ENCODE data around the gene POLR3A. TPM values are rescaled to one million over a fixed set of nuclear protein-coding genes. Genes with fewer than 3 reads are reported as not detected.

The POLR3A gene
- polyA plus RNA-seq, 1 donor (not counting 4 experiments of a cell fraction or from before 2014, with no cell fraction given) = 15.5 TPM

DNA sequence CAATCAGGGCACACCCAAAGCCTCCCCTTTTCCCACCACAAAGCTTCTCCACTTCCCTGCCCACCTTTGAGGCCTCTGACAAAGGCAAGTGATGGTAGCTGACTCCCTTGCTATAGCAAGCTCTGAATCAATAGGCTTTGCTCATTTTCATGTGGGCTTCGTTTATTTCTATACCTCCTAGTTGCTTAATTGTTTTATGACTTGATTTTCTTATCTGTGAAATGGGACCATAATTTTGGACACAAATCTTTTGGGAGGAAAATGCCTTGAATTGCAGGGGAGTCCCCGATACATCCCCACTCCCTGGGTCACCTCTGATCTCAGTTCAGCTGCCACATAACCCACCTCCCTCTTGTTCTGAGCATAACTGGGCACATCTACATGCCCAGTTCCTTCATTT, 89.1 kb downstream of the POLR3A start:
- H3K9ac ChIP-seq (ENCODE audit: control insufficient read depth, extremely low read depth, insufficient read depth, low read length) = peak overlapping the region; percentile 51
- no peaks in the 10 kb centered on the region for H3K27me3 ChIP-seq (ENCODE audit: control insufficient read depth, extremely low read depth, insufficient read depth, low read length)
- peaks cover 2% of the 10 kb centered on the region for H3K79me2 ChIP-seq (ENCODE audit: control insufficient read depth, insufficient read depth, low read length)
- H3K36me3 ChIP-seq (ENCODE audit: control insufficient read depth in 2 of 2, extremely low read depth in 1 of 2, insufficient read depth in 2 of 2, low read length in 2 of 2) = peaks cover 0 to 4% of the 10 kb centered on the region in 2 experiments
- no peaks in the 10 kb centered on the region for H3K9me1 ChIP-seq (ENCODE audit: control insufficient read depth, extremely low read depth, insufficient read depth, low read length)
- no peaks in the 10 kb centered on the region for H4K20me1 ChIP-seq (ENCODE audit: control insufficient read depth, extremely low read depth, insufficient read depth, low read length)
- peak overlapping the region; percentile 74 for H3K4me2 ChIP-seq (ENCODE audit: control insufficient read depth, extremely low read depth, insufficient read depth, low read depth, low read length)
- peak overlapping the region in 2 of 3 experiments; percentile 18 to 39 for H3K4me3 ChIP-seq (ENCODE audit: control insufficient read depth in 2 of 3, extremely low read depth in 1 of 3, insufficient read depth in 2 of 3, low read depth in 1 of 3, low read length in 3 of 3)
- peak overlapping the region; percentile 58 for H3K27ac ChIP-seq (ENCODE audit: control insufficient read depth, insufficient read depth, low read length)
- H2AFZ ChIP-seq (ENCODE audit: control insufficient read depth, low read length) = peak overlapping the region; percentile 45
- no peak for DNase-seq (ENCODE audit: low read depth, low spot score)
- dilution Hi-C loops (cut with MboI; ENCODE audit: extremely low pct_ligation_motif_present, low sequenced_read_pairs) = no loop called here
- peaks cover 41% of the 10 kb centered on the region for H3K4me1 ChIP-seq (ENCODE audit: control insufficient read depth, extremely low read depth, insufficient read depth, low read length)
- H3K9me3 ChIP-seq (ENCODE audit: control insufficient read depth, low read depth, low read length) = no peaks in the 10 kb centered on the region
- no peak for TF ChIP-seq EZH2 (IDR thresholded peaks at IDR 0.05; ENCODE audit: low read length)
- TF ChIP-seq, protein P1, sequence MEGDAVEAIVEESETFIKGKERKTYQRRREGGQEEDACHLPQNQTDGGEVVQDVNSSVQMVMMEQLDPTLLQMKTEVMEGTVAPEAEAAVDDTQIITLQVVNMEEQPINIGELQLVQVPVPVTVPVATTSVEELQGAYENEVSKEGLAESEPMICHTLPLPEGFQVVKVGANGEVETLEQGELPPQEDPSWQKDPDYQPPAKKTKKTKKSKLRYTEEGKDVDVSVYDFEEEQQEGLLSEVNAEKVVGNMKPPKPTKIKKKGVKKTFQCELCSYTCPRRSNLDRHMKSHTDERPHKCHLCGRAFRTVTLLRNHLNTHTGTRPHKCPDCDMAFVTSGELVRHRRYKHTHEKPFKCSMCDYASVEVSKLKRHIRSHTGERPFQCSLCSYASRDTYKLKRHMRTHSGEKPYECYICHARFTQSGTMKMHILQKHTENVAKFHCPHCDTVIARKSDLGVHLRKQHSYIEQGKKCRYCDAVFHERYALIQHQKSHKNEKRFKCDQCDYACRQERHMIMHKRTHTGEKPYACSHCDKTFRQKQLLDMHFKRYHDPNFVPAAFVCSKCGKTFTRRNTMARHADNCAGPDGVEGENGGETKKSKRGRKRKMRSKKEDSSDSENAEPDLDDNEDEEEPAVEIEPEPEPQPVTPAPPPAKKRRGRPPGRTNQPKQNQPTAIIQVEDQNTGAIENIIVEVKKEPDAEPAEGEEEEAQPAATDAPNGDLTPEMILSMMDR (optimal IDR thresholded peaks at IDR 0.05 in 1 of 3, IDR thresholded peaks at IDR 0.05 in 1 of 3, conservative IDR thresholded peaks at IDR 0.05 in 1 of 3; ENCODE audit: extremely low read depth in 1 of 3, insufficient read depth in 2 of 3, low read length in 3 of 3) = no peak
- FAIRE-seq = no peak

DNA sequence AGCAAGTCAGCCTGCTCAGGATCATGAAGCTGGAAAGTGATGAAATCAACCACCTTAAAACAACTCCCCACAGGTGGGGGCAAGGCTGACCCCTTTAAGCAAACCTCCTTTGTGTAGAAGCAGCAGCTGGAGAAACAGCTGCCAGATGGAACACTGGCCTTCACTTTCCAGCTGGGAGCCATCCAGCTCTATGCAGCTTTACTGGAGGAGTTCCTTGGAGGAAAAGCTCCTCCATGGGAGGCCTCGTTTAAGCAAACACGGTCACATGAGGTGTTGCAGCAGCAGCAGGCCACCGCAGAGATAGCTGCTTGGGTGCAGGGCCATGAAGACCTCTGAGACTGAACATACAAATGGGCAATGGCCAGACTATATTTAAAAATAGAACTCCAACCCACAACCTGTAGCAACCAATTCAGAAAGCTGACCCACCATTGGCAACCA, 89.7 kb downstream of the POLR3A start:
- no peaks in the 10 kb centered on the region for H4K20me1 ChIP-seq (ENCODE audit: control insufficient read depth, extremely low read depth, insufficient read depth, low read length)
- H3K27me3 ChIP-seq (ENCODE audit: control insufficient read depth, extremely low read depth, insufficient read depth, low read length) = no peaks in the 10 kb centered on the region
- FAIRE-seq = no peak
- H3K9ac ChIP-seq (ENCODE audit: control insufficient read depth, extremely low read depth, insufficient read depth, low read length) = no peak overlapping the region
- peaks cover 2% of the 10 kb centered on the region for H3K79me2 ChIP-seq (ENCODE audit: control insufficient read depth, insufficient read depth, low read length)
- peak overlapping the region; percentile 74 for H3K4me2 ChIP-seq (ENCODE audit: control insufficient read depth, extremely low read depth, insufficient read depth, low read depth, low read length)
- H3K4me1 ChIP-seq (ENCODE audit: control insufficient read depth, extremely low read depth, insufficient read depth, low read length) = peaks cover 41% of the 10 kb centered on the region
- H3K9me1 ChIP-seq (ENCODE audit: control insufficient read depth, extremely low read depth, insufficient read depth, low read length) = no peaks in the 10 kb centered on the region
- H2AFZ ChIP-seq (ENCODE audit: control insufficient read depth, low read length) = no peak overlapping the region
- TF ChIP-seq, protein P1 (optimal IDR thresholded peaks at IDR 0.05 in 1 of 3, IDR thresholded peaks at IDR 0.05 in 1 of 3, conservative IDR thresholded peaks at IDR 0.05 in 1 of 3; ENCODE audit: extremely low read depth in 1 of 3, insufficient read depth in 2 of 3, low read length in 3 of 3) = no peak
- no peak for TF ChIP-seq EZH2 (IDR thresholded peaks at IDR 0.05; ENCODE audit: low read length)
- DNase-seq (ENCODE audit: low read depth, low spot score) = no peak
- no peaks in the 10 kb centered on the region for H3K9me3 ChIP-seq (ENCODE audit: control insufficient read depth, low read depth, low read length)
- H3K4me3 ChIP-seq (ENCODE audit: control insufficient read depth in 2 of 3, extremely low read depth in 1 of 3, insufficient read depth in 2 of 3, low read depth in 1 of 3, low read length in 3 of 3) = peak overlapping the region in 1 of 3 experiments; percentile 18
- peaks cover 0 to 6% of the 10 kb centered on the region in 2 experiments for H3K36me3 ChIP-seq (ENCODE audit: control insufficient read depth in 2 of 2, extremely low read depth in 1 of 2, insufficient read depth in 2 of 2, low read length in 2 of 2)
- H3K27ac ChIP-seq (ENCODE audit: control insufficient read depth, insufficient read depth, low read length) = no peak overlapping the region
- dilution Hi-C loops (cut with MboI; ENCODE audit: extremely low pct_ligation_motif_present, low sequenced_read_pairs) = no loop called here

All from keratinocyte (primary cell).